ENCODE measurements around the gene ETF1.
"Not testable (repeated sequence)": the region's sequence is repeated elsewhere in the genome, so short reads cannot be mapped to it uniquely, and the experiment has no call there.

Gene ETF1

GRCh38 chr5:138491669-138492559 lies 51.1 kb downstream of the ETF1 start:
- DNase-seq: peak in 55 of 56 donors; percentile 46 to 96 (median 87)

- peak in 1 of 56 donors; percentile 24 for DNase-seq
These were observed 51.8 kb downstream of the ETF1 start for GRCh38 chr5:138491284-138491648.

- DNase-seq: peak in 4 of 56 donors; percentile 11 to 59 (median 24)
These were observed 52.3 kb downstream of the ETF1 start for GRCh38 chr5:138490648-138491283.

DNA sequence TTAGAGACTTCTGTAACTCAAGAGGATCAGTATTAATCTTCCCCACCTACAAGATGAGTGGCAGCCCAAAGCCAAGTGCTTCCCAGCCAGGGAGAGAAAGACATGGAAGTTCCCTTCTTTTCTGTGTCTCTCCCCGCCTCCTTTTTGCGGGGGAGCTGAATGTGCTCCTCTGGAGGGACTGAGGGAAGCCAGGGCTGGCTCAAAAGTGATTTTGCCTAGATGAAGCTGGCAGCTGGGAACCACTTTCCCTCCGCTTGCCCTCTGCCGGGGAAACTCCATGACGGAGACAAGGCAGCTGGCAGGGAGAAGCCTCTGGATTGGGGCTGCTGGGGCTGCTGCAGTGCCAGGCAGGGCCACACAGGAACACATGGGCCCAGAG lies 53.4 kb downstream of the ETF1 start:
- DNase-seq: peak in 25 of 56 donors; percentile 13 to 78 (median 38)

- DNase-seq: no peak
These were observed 54.5 kb downstream of the ETF1 start for GRCh38 chr5:138488481-138488945.

GRCh38 chr5:138482638-138483037 lies 60.4 kb downstream of the ETF1 start:
- no peak for DNase-seq

DNA sequence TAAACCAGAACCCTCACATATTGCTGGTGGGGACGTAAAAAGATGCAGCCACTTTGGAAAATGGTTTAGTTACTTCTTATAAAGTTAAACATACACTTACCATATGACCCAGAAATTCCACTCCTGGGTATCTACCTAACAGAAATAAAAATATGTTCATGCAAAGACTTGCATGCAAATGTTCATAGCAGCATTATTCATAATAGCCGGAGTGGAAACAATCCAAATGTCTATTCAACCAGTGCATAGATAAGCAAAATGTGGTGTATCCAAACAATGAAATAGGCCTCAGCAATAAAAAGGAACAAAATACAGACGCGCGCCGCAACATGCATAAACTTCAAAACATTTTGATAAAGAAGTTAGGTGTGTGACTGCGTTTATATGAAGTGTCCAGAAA lies 66.1 kb downstream of the ETF1 start:
- DNase-seq: no peak

GRCh38 chr5:138473151-138473550 lies 69.9 kb downstream of the ETF1 start:
- DNase-seq: not testable (repeated sequence)

- no peak for DNase-seq
These were observed 70.7 kb downstream of the ETF1 start for GRCh38 chr5:138472353-138472752.

GRCh38 chr5:138471052-138471361 lies 72.0 kb downstream of the ETF1 start:
- DNase-seq: no peak

DNA sequence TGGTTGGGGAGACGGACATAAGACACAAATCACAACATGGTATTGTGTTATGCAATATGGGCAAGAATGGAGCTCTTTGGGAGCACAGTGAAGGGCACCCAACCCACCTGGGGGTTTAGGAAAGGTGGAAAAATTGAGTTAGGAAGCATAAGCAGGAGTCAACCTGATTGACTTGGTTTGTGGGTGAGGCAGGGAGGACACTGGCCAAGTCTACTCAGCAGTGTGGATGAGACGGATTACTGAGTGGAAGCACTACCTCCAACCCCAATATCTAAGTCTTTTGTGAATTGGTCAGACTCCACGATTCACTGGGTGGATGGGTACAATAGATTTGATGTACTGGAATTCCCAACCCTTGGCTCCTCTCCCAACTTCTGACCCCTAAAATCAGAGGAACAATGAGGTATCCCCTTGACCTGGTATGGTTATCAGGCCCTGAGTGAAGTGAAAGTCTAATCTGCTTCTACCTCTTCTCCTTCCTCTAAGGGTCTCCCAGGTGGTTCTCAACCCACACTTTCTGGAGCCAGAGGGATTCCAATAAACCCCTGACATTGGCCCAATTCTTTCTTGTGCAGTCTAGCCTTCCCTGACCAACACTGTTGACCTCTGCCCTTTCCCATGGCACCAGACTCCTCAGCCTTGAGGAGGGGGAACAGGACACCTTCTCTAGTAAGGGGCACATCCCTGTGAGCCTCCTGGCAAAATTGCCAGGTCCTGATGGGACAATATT lies 72.5 kb downstream of the ETF1 start:
- DNase-seq: no peak

- no peak for DNase-seq
These were observed 73.3 kb downstream of the ETF1 start for GRCh38 chr5:138469540-138470321.

DNA sequence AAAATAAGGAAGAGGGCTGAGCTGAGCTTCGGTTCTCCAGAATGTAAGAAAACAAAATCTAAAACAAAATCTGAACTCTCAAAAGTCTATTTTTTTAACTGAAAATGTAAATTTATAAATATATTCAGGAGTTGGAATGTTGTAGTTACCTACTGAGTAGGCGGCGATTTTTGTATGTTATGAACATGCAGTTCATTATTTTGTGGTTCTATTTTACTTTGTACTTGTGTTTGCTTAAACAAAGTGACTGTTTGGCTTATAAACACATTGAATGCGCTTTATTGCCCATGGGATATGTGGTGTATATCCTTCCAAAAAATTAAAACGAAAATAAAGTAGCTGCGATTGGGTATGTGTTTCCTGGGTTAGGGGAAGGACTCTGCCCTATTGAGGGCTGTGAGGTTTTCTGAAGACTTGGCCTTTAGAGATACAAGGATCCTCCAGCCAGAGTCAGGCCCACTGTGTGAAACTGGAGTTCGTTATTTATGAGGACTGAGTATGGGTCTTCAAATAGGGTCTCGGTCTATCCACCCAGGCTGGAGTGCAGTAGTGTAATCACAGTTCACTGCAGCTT lies 74.0 kb downstream of the ETF1 start:
- no peak for DNase-seq

DNA sequence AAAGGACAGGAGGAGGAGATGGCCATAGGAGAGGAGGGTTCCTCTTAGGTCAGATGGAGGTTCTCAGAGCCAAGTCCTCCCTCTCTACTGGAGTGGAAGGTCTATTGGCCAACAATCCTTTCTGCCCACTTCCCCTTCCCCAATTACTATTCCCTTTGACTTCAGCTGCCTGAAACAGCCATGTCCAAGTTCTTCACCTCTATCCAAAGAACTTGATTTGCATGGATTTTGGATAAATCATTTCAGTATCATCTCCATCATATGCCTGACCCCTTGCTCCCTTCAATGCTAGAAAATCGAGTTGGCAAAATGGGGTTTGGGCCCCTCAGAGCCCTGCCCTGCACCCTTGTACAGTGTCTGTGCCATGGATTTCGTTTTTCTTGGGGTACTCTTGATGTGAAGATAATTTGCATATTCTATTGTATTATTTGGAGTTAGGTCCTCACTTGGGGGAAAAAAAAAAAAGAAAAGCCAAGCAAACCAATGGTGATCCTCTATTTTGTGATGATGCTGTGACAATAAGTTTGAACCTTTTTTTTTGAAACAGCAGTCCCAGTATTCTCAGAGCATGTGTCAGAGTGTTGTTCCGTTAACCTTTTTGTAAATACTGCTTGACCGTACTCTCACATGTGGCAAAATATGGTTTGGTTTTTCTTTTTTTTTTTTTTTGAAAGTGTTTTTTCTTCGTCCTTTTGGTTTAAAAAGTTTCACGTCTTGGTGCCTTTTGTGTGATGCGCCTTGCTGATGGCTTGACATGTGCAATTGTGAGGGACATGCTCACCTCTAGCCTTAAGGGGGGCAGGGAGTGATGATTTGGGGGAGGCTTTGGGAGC lies 74.7 kb downstream of the ETF1 start:
- no peak for DNase-seq

GRCh38 chr5:138467711-138468132 lies 75.3 kb downstream of the ETF1 start:
- DNase-seq: no peak

- DNase-seq: no peak
These were observed 75.9 kb downstream of the ETF1 start for GRCh38 chr5:138466900-138467710.

- peak in 3 of 56 donors; percentile 38 to 77 (median 42) for DNase-seq
These were observed 76.7 kb downstream of the ETF1 start for GRCh38 chr5:138466125-138466899.

All from amygdala (tissue), 56 donors.